ENCODE data around the gene MRC2. TPM values are rescaled to one million over a fixed set of nuclear protein-coding genes. Genes with fewer than 3 reads are reported as not detected.

The MRC2 gene
- total RNA-seq, 1 donor from 2014 or later = 127 TPM

GRCh38 chr17:62656446-62656845, 29.0 kb downstream of the MRC2 start:
- no peak overlapping the region for H3K4me3 ChIP-seq
- H3K27me3 ChIP-seq = no peaks in the 10 kb centered on the region
- DNase-seq = peak; percentile 40
- H3K4me1 ChIP-seq = peaks cover 27% of the 10 kb centered on the region
- H3K36me3 ChIP-seq = no peaks in the 10 kb centered on the region
- intact Hi-C loops (cut with DNase I) = no loop called here
- TF ChIP-seq CTCF (IDR thresholded peaks at IDR 0.05) = no peak
- H3K9me3 ChIP-seq = no peaks in the 10 kb centered on the region
- no peak overlapping the region for H3K27ac ChIP-seq
- no peak for ATAC-seq

- intact Hi-C loops (cut with DNase I) = no loop called here
- Histone ChIP-seq H3K9me3 (no peaks in the 10 kb centered on the region), H3K4me1 (peaks cover 24% of the 10 kb centered on the region), H3K27ac (no peak overlapping the region), H3K27me3 (no peaks in the 10 kb centered on the region), H3K4me3 (no peak overlapping the region), H3K36me3 (no peaks in the 10 kb centered on the region)
- ATAC-seq = no peak
- TF ChIP-seq CTCF (IDR thresholded peaks at IDR 0.05) = no peak
- DNase-seq = no peak
Observed at GRCh38 chr17:62657145-62657665, 29.7 kb downstream of the MRC2 start.

- Histone ChIP-seq H3K4me3 (no peak overlapping the region), H3K27me3 (no peaks in the 10 kb centered on the region), H3K9me3 (no peaks in the 10 kb centered on the region), H3K4me1 (peaks cover 21% of the 10 kb centered on the region), H3K27ac (no peak overlapping the region), H3K36me3 (no peaks in the 10 kb centered on the region)
- ATAC-seq (no peak), DNase-seq (peak; percentile 58)
- intact Hi-C loops (cut with DNase I) = no loop called here
- no peak for TF ChIP-seq CTCF (IDR thresholded peaks at IDR 0.05)
Observed at GRCh38 chr17:62657690-62658089, 30.2 kb downstream of the MRC2 start.

- H3K4me1 ChIP-seq = peaks cover 16% of the 10 kb centered on the region
- H3K36me3 ChIP-seq = no peaks in the 10 kb centered on the region
- H3K27me3 ChIP-seq = no peaks in the 10 kb centered on the region
- H3K4me3 ChIP-seq = no peak overlapping the region
- no peaks in the 10 kb centered on the region for H3K9me3 ChIP-seq
- peak; percentile 40 for DNase-seq
- intact Hi-C loops (cut with DNase I) = no loop called here
- no peak for ATAC-seq
- no peak for TF ChIP-seq CTCF (IDR thresholded peaks at IDR 0.05)
- H3K27ac ChIP-seq = no peak overlapping the region
Observed at GRCh38 chr17:62658136-62658920, 30.9 kb downstream of the MRC2 start.

- TF ChIP-seq CTCF (IDR thresholded peaks at IDR 0.05) = no peak
- no peak for DNase-seq
- H3K9me3 ChIP-seq = no peaks in the 10 kb centered on the region
- H3K4me3 ChIP-seq = no peak overlapping the region
- H3K4me1 ChIP-seq = no peaks in the 10 kb centered on the region
- no peaks in the 10 kb centered on the region for H3K27me3 ChIP-seq
- H3K36me3 ChIP-seq = no peaks in the 10 kb centered on the region
- intact Hi-C loops (cut with DNase I) = no loop called here
- no peak overlapping the region for H3K27ac ChIP-seq
- no peak for ATAC-seq
Observed at GRCh38 chr17:62660629-62661118, 33.2 kb downstream of the MRC2 start.

Data from upper lobe of right lung (tissue), 1 donor.